Caco-2 (cell line): Measurements from ENCODE around the gene YIPF1. TPM values are rescaled to one million over a fixed set of nuclear protein-coding genes. Genes with fewer than 3 reads are reported as not detected.
"Not testable (repeated sequence)": the region's sequence is repeated elsewhere in the genome, so short reads cannot be mapped to it uniquely, and the experiment has no call there.

ENCODE experiments used
- BruUV-seq: library from RNA; stranded (reverse); fragments of 400-500 nt; replicated peaks from 2 replicates; lab custom pipeline; 2021; lab: Mats Ljungman, UMichigan
- CTCF ChIA-PET: fragments of 300-600 bp; sonication (Branson Sonifier 250); formaldehyde crosslinking; loops from one replicate; lab custom pipeline; 2022; ENCODE audit warnings: antibody characterized with exemption; lab: Charles Lee
- POLR2A ChIA-PET: fragments of 300-600 bp; sonication (Branson Sonifier 250); formaldehyde crosslinking; loops from one replicate; lab custom pipeline; 2022; ENCODE audit warnings: antibody characterized with exemption; lab: Charles Lee
- DNase-seq, 2 experiments: peaks; one replicate each; pipeline versions ENCODE4 v3.0.0 to v3.0.0-alpha.2; 2020 to 2022
- H3K27me3 ChIP-seq: replicated peaks from 2 replicates; pipeline ENCODE4 v1.6.0; 2011; ENCODE audit warnings: low read length; ENCODE audit not compliant: control insufficient read depth, insufficient read depth
- H3K36me3 ChIP-seq: 2 replicates; pipeline ENCODE4 v1.5.1; 2011; ENCODE audit warnings: low read length; ENCODE audit not compliant: control insufficient read depth, insufficient read depth
- H3K4me1 ChIP-seq: fragments of 250-450 bp; sonication (Bioruptor Pico); 2 replicates; pipeline ENCODE4 v1.5.1; 2020; ENCODE audit warnings: mild to moderate bottlenecking
- H3K4me3 ChIP-seq: 2 replicates; pipeline ENCODE4 v1.5.1; 2011; ENCODE audit warnings: low read depth, mild to moderate bottlenecking, control low read depth, low read length
- H3K9me3 ChIP-seq: fragments of 250-450 bp; sonication (Bioruptor Pico); 2 replicates; pipeline ENCODE4 v1.5.1; 2020; ENCODE audit warnings: mild to moderate bottlenecking, moderate library complexity
- H3K27ac Mint-ChIP-seq: one replicate; pipeline ENCODE4 v1.8.0; 2022; ENCODE audit warnings: mixed read lengths; ENCODE audit not compliant: unreplicated experiment
- H3K27me3 Mint-ChIP-seq: one replicate; pipeline ENCODE4 v1.8.0; 2022; ENCODE audit warnings: mixed read lengths; ENCODE audit not compliant: insufficient read depth, unreplicated experiment
- H3K36me3 Mint-ChIP-seq: one replicate; pipeline ENCODE4 v1.8.0; 2022; ENCODE audit warnings: mild to moderate bottlenecking, mixed read lengths; ENCODE audit not compliant: insufficient read depth, unreplicated experiment
- H3K4me1 Mint-ChIP-seq: one replicate; pipeline ENCODE4 v1.8.0; 2022; ENCODE audit warnings: low read depth, mixed read lengths; ENCODE audit not compliant: unreplicated experiment
- H3K4me3 Mint-ChIP-seq: one replicate; pipeline ENCODE4 v1.8.0; 2022; ENCODE audit warnings: mild to moderate bottlenecking, moderate library complexity, mixed read lengths; ENCODE audit not compliant: unreplicated experiment
- H3K9me3 Mint-ChIP-seq: one replicate; pipeline ENCODE4 v1.8.0; 2022; ENCODE audit warnings: mixed read lengths; ENCODE audit not compliant: unreplicated experiment
- intact Hi-C: fragments of 100-400 bp; cut with micrococcal nuclease; formaldehyde crosslinking; loops from one replicate; pipeline ENCODE4 v1.10.0; 2022; ENCODE audit not compliant: unreplicated experiment
- total RNA-seq: library from RNA; stranded (reverse); gene quantifications from 2 replicates; pipeline ENCODE4 v1.2.3, GENCODE V29; 2022
- TF ChIP-seq, protein P1 (sequence below), 2 experiments: fragments of 200-600 bp in 1 of 2; IDR thresholded peaks; 1 replicate in 1 of 2; 2 replicates in 1 of 2; pipeline versions ENCODE4 v1.5.1 to v1.8.0; 2011 to 2022; ENCODE audit warnings: antibody characterized with exemption in 1 of 2, control low read depth in 1 of 2, inconsistent platforms in 1 of 2, low read depth in 1 of 2, low read length in 1 of 2, mild to moderate bottlenecking in 1 of 2, moderate library complexity in 1 of 2; ENCODE audit not compliant: insufficient read depth in 1 of 2, severe bottlenecking in 1 of 2, unreplicated experiment in 1 of 2

The YIPF1 gene
- total RNA-seq, 1 experiment from 2014 or later = 17.2 TPM

DNA sequence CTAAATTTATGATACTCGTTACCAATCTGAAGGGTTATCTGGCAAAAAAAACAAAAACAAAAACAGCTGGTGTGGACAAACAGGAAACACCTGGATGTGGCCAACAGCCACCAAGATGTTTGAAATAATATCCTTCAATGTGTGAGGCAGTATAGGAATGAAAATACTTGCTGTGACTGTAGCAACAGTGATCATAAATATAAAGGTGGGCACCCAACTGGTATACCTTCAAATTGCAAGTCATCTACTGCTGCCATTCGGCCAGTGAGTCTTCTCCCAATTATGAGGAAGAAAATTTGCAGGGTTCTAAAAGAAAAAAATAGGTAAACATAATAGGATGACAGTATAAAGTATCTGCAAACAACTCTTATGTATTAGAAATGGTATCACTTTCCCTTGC, 916 bp downstream of the YIPF1 start:
- ChIA-PET CTCF (no interaction called here), POLR2A (no interaction called here)
- Histone ChIP-seq H3K4me3 (no peak overlapping the region), H3K27me3 (no peaks in the 10 kb centered on the region), H3K4me1 (peaks cover 11% of the 10 kb centered on the region), H3K9me3 (no peaks in the 10 kb centered on the region), H3K36me3 (no peaks in the 10 kb centered on the region)
- no peak for DNase-seq
- Mint-ChIP-seq H3K4me1 (no peaks in the 10 kb centered on the region), H3K9me3 (no peaks in the 10 kb centered on the region), H3K4me3 (peak overlapping the region; percentile 93), H3K27ac (peak overlapping the region; percentile 89), H3K27me3 (no peaks in the 10 kb centered on the region), H3K36me3 (peaks cover 9% of the 10 kb centered on the region)
- TF ChIP-seq, protein P1, sequence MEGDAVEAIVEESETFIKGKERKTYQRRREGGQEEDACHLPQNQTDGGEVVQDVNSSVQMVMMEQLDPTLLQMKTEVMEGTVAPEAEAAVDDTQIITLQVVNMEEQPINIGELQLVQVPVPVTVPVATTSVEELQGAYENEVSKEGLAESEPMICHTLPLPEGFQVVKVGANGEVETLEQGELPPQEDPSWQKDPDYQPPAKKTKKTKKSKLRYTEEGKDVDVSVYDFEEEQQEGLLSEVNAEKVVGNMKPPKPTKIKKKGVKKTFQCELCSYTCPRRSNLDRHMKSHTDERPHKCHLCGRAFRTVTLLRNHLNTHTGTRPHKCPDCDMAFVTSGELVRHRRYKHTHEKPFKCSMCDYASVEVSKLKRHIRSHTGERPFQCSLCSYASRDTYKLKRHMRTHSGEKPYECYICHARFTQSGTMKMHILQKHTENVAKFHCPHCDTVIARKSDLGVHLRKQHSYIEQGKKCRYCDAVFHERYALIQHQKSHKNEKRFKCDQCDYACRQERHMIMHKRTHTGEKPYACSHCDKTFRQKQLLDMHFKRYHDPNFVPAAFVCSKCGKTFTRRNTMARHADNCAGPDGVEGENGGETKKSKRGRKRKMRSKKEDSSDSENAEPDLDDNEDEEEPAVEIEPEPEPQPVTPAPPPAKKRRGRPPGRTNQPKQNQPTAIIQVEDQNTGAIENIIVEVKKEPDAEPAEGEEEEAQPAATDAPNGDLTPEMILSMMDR (IDR thresholded peaks at IDR 0.05; ENCODE audit: insufficient read depth in 1 of 2, low read depth in 1 of 2, low read length in 1 of 2, severe bottlenecking in 1 of 2, unreplicated experiment in 1 of 2) = no peak
- TSS peak; percentile 42 for BruUV-seq
- intact Hi-C loops = loop anchor here (1.0 kb wide), 1 partner anchor 22 kb away; no protein-coding TSS in a partner anchor

GRCh38 chr1:53883600-53883999, 6.0 kb downstream of the YIPF1 start:
- H3K36me3 Mint-ChIP-seq, H3K9me3 ChIP-seq, H3K4me3 Mint-ChIP-seq, CTCF ChIA-PET, H3K36me3 ChIP-seq, H3K9me3 Mint-ChIP-seq, BruUV-seq, intact Hi-C loops, H3K27me3 ChIP-seq, DNase-seq, H3K27me3 Mint-ChIP-seq, H3K4me1 Mint-ChIP-seq, H3K4me3 ChIP-seq, H3K4me1 ChIP-seq, H3K27ac Mint-ChIP-seq, POLR2A ChIA-PET: not testable (repeated sequence)

- H3K36me3 ChIP-seq, BruUV-seq, H3K4me3 Mint-ChIP-seq, H3K9me3 ChIP-seq, intact Hi-C loops, H3K27ac Mint-ChIP-seq, H3K36me3 Mint-ChIP-seq, H3K27me3 ChIP-seq, H3K4me1 ChIP-seq, H3K4me1 Mint-ChIP-seq, H3K27me3 Mint-ChIP-seq, POLR2A ChIA-PET, H3K4me3 ChIP-seq, H3K9me3 Mint-ChIP-seq, DNase-seq: not testable (repeated sequence)
- CTCF ChIA-PET = interaction anchor here (1.2 kb wide), 1 partner anchor 64 kb away, joined by 3 read pairs; the partner anchor contains the start of genes IFT25 and LRRC42
Measured at GRCh38 chr1:53881853-53882252, 7.7 kb downstream of the YIPF1 start.

GRCh38 chr1:53878492-53879105, 11.0 kb downstream of the YIPF1 start:
- no TSS peak for BruUV-seq
- Mint-ChIP-seq H3K4me1 (no peaks in the 10 kb centered on the region), H3K4me3 (no peak overlapping the region), H3K36me3 (peaks cover 8% of the 10 kb centered on the region), H3K27me3 (no peaks in the 10 kb centered on the region), H3K9me3 (no peaks in the 10 kb centered on the region), H3K27ac (no peak overlapping the region)
- Histone ChIP-seq H3K27me3 (no peaks in the 10 kb centered on the region), H3K9me3 (no peaks in the 10 kb centered on the region), H3K36me3 (no peaks in the 10 kb centered on the region), H3K4me3 (no peak overlapping the region), H3K4me1 (no peaks in the 10 kb centered on the region)
- CTCF ChIA-PET = interaction anchor here (0.8 to 2.7 kb wide), 9 partner anchors 11 to 81 kb away, joined by 3 to 14 read pairs (median 4); partner anchors contain the start of genes DIO1, IFT25, LRRC42 and YIPF1
- POLR2A ChIA-PET = no interaction called here
- TF ChIP-seq, protein P1 (IDR thresholded peaks at IDR 0.05; ENCODE audit: insufficient read depth in 1 of 2, low read depth in 1 of 2, low read length in 1 of 2, severe bottlenecking in 1 of 2, unreplicated experiment in 1 of 2) = peak; percentile 41 to 44
- intact Hi-C loops = loop anchor here (1.0 kb wide), 2 partner anchors 41 to 71 kb away; no protein-coding TSS in a partner anchor
- peak in 1 of 2 experiments; percentile 49 for DNase-seq

GRCh38 chr1:53875150-53875549, 14.4 kb downstream of the YIPF1 start:
- H3K27ac Mint-ChIP-seq, H3K4me3 ChIP-seq, H3K4me3 Mint-ChIP-seq, H3K4me1 ChIP-seq, DNase-seq, CTCF ChIA-PET, intact Hi-C loops, BruUV-seq, H3K36me3 ChIP-seq, POLR2A ChIA-PET, H3K27me3 Mint-ChIP-seq, H3K4me1 Mint-ChIP-seq, H3K27me3 ChIP-seq, H3K9me3 ChIP-seq, H3K9me3 Mint-ChIP-seq, H3K36me3 Mint-ChIP-seq: not testable (repeated sequence)
